GM18517 (cell line): Measurements from ENCODE around the gene AFMID.
"Not testable (repeated sequence)": the region's sequence is repeated elsewhere in the genome, so short reads cannot be mapped to it uniquely, and the experiment has no call there.

Source experiments
- ATAC-seq: cut with Tn5 transposase; IDR thresholded peaks from one replicate; pipeline ENCODE4 v1.9.1; 2021; ENCODE audit warnings: mild to moderate bottlenecking, moderate library complexity; ENCODE audit not compliant: unreplicated experiment

The AFMID gene

GRCh38 chr17:78252701-78253635 lies 65.8 kb downstream of the AFMID start:
- ATAC-seq, result no peak

- not testable (repeated sequence) for ATAC-seq
Measured at GRCh38 chr17:78253636-78253945, 66.4 kb downstream of the AFMID start.

DNA sequence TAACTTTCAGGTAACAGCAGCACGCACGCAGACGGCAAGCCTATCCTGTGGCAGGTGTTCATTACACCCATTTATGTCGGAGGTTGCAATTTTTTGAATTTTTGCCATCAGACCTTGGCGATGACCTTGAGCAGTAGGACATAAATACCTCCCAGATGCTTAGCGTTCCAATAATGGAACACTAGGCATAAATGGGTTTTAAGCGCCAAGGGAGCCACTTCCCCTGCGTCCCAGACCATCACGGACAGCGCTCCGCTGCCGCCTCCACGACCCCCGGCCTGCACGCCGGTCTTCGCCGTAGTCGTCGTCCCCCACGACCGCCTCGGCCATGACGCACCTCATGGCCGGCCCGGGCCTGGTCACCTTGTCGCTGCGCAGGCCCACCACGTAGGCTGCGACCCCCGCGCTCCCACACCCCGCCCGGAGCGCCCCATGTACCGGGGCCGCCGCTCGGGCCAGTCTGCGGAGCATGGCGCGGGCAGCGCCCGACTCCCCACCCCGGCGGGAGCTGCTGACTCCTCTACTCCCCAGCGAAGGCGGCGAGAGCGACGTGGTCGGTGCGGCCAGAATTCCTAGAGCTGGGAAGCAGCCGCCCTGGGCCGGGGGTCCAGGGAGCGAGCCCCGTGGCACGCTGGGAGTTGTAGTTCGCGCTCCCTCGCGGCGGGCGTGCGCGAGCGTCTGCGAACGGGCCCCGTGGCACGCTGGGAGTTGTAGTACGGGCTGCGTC lies 66.9 kb downstream of the AFMID start:
- no peak for ATAC-seq

DNA sequence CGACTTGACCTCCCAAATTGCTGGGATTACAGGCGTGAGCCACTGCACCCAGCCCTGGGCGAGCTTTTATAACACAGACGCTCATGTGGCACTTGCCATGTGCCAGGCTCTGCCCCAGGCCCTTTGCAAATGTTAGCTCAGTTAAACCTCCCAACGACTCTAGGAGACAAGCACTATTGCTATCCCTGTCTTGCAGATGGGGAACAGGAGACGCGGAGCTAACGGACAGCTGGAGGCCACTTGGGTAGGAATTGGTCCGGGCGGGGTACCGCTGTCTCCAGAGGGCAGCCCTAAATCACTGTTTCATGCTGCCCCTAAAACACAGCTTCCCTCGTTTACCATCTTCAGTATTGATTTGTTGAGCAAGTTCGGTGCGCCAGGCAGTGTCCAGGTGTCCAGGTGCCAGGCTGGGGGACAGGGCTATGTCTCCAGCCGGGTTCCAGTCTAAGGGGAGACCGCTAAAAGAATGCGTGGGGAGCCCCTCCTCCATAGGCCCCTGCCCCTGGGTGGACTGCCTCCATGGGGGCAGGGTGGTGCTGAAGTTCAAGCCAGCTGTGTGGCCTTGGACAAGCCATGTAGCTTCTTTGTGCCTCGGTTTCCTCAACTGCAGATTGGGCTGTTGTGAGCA lies 68.0 kb downstream of the AFMID start:
- ATAC-seq, result no peak

GRCh38 chr17:78255953-78256706 lies 69.0 kb downstream of the AFMID start:
- ATAC-seq, result no peak

DNA sequence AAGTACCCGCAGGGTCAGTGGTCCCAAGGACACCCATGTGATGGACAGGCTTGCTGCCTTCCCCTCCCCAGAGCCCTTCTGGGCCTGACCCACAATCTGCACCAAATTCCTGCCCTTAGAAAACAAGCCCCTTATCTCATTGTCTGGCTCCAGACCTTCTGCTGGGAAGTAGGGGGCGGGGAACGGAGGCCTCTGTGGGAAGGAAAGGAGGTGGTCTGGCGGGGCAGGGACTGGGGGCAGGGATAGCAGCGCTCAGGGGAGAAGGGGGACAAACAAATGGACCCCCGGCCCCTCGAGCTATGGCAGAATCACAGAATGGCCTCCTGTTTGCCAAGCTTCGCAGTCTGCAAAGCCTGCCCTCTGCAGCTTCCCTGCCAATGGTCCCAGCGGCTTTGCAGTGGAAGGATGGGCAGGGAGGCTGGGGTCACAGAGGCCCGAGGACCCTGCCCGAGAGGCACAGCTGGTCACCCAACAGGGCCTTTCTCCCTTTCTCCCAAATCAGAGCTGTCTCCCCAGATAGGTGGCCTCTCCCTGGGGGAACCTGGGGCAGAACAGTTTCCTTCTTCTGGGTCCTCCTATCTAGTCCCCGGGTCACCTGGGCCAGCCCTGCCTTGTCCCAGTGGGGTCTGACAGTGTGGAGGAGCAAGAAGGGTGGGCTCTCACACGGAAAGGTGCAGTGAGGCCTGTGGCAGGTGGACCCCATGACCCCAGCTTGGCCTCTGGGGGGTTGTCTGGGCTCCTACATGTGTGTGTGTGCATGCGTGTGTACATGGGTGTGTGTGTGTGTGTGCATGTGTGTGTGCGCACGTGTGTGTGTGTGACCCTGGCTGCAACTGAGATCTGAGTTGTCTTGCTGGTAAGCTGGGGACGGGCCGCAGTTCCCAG lies 69.8 kb downstream of the AFMID start:
- no peak for ATAC-seq
